Activated gamma-delta T cell treated with anti-CD3 and anti-CD28 coated beads, Interleukin-2, amount 50 U/mL, for 16 hours (primary cell): ENCODE data around the gene AKR1C4.

ENCODE experiments used
- DNase-seq: peaks from one replicate; pipeline ENCODE4 v3.0.0-alpha.2; 2020; ENCODE audit warnings: low read depth

The AKR1C4 gene

GRCh38 chr10:5266804-5267203 lies 70.2 kb downstream of the AKR1C4 start:
- DNase-seq = no peak

DNA sequence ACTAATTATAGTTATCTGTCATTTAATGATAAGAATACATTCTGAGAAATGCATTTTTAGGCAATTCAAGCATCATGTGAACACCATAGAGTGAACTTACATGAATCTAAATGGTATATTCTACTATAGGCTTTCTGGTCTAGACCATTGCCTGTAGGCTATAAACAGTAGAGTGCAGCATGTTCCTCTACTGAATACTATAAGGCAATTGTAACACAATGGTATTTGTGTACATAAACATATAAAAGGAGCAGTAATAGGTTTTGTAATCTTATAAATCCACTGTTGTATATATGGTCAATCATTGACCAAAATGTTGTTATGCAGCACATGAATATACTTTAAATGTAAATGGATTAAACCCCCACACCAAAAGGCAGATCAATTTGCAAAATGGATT lies 71.6 kb downstream of the AKR1C4 start:
- DNase-seq = no peak
